NT2/D1 (cell line): ENCODE data around the gene YWHAH.

Source experiments
- SUZ12 ChIP-seq: IDR thresholded peaks from 2 replicates; pipeline ENCODE4 v1.6.1; 2011; ENCODE audit not compliant: insufficient read length, insufficient read depth; ENCODE audit errors: extremely low read depth
- YY1 ChIP-seq: IDR thresholded peaks from 2 replicates; pipeline ENCODE4 v1.6.1; 2011; ENCODE audit not compliant: insufficient read length, insufficient read depth
- ZNF274 ChIP-seq: IDR thresholded peaks from 2 replicates; pipeline ENCODE4 v1.6.1; 2011; ENCODE audit warnings: mild to moderate bottlenecking, low read depth, low read length

DNA sequence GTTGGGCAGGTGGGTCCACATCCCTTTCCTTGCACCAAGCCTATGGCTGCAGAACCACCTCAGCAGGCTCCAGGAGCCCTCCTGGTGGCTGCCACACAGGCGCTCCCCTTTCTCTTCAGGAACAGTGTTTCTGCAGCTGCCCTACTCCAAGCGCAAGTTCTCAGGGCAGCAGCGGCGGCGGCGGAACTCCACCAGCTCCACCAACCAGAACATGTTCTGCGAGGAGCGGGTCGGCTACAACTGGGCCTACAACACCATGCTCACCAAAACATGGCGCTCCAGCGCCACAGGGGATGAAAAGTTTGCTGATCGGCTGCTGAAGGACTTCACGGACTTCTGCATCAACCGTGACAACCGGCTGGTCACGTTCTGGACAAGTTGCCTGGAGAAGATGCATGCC is 38.2 kb upstream of the YWHAH start:
- no peak for TF ChIP-seq ZNF274
- no peak for TF ChIP-seq SUZ12
- no peak for TF ChIP-seq YY1
